Peyer's patch (tissue), 4 donors: ENCODE data around the gene SVOPL.

ENCODE experiments used
- POLR2A ChIP-seq, 2 donors: fragments of 450-650 bp; IDR thresholded peaks; one replicate each; pipeline ENCODE4 v1.5.1; 2017; ENCODE audit warnings: antibody characterized with exemption in 2 of 2, mild to moderate bottlenecking in 2 of 2, moderate library complexity in 2 of 2
- TF ChIP-seq, protein P1 (sequence below), 6 experiments: fragments of 450-650 bp in 4 of 6; fragments of 200-600 bp in 2 of 6; sonication (generic) in 1 of 6; IDR thresholded peaks; one replicate each; pipeline ENCODE4 v1.5.1; 2017 to 2019; ENCODE audit warnings: antibody characterized with exemption in 6 of 6, mild to moderate bottlenecking in 3 of 6, moderate library complexity in 1 of 6

DNA sequence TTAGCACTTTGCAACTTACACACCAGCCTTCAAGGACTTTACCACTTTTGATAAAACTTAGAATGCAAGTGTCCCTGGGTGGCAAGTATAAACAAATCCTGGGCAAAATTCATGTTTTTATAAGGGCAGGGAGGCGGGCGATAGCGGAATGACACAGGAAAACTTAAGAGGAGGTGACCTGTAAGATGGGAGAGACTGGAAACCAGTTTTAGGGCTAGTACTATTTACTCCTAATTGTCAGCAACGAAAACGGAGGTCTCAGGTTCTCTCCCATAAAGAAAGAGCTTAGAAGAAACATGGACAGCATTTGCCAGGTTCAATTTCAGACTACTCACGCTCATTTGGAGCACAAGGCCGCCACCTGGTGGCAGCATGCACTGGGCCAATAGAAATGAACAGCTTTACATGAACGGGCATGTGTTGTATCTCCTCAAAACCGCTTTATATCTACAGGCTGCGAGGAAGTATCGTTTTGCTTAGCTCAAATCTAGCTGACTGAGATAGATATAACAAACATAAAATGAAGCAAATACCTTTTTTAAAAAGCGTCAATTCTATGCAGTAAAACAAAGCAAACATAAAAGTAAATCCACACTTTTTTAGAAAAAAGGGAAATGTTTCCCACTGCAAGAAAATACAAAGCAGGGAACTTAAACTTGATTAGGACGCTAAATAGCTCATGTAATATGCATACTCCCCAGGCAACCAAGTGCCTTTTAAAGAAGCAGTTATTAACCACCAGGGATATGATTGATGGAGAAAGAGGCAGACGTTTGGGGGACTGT, 37.6 kb upstream of the SVOPL start:
- TF ChIP-seq, protein P1, sequence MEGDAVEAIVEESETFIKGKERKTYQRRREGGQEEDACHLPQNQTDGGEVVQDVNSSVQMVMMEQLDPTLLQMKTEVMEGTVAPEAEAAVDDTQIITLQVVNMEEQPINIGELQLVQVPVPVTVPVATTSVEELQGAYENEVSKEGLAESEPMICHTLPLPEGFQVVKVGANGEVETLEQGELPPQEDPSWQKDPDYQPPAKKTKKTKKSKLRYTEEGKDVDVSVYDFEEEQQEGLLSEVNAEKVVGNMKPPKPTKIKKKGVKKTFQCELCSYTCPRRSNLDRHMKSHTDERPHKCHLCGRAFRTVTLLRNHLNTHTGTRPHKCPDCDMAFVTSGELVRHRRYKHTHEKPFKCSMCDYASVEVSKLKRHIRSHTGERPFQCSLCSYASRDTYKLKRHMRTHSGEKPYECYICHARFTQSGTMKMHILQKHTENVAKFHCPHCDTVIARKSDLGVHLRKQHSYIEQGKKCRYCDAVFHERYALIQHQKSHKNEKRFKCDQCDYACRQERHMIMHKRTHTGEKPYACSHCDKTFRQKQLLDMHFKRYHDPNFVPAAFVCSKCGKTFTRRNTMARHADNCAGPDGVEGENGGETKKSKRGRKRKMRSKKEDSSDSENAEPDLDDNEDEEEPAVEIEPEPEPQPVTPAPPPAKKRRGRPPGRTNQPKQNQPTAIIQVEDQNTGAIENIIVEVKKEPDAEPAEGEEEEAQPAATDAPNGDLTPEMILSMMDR (IDR thresholded peaks at IDR 0.05): peak; percentile 34 to 93 (median 86)
- no peak for TF ChIP-seq POLR2A (IDR thresholded peaks at IDR 0.05)
